C4-2B (cell line): Measurements from ENCODE around the gene YIF1B.
"Not testable (repeated sequence)": the region's sequence is repeated elsewhere in the genome, so short reads cannot be mapped to it uniquely, and the experiment has no call there.

Source experiments
- H3K27ac ChIP-seq: fragments of 450-650 bp; 2 replicates; pipeline ENCODE4 v1.5.1; 2017
- CTCF ChIP-seq: fragments of 450-650 bp; conservative IDR thresholded peaks from 2 replicates; pipeline ENCODE4 v1.5.1; 2017; ENCODE audit warnings: mild to moderate bottlenecking
- ZFX ChIP-seq: fragments of 450-650 bp; IDR thresholded peaks from 2 replicates; pipeline ENCODE4 v1.6.1; 2017

The YIF1B gene

GRCh38 chr19:38315657-38316476 is at the start of gene YIF1B:
TSS of gene YIF1B (minus strand) at chr19:38315947. CDS start at chr19:38315917, 30 bp downstream.
- TF ChIP-seq CTCF (no peak), ZFX (no peak)
- H3K27ac ChIP-seq, result peak within 1 kb of the TSS; percentile 92

GRCh38 chr19:38362946-38363688 is 47.4 kb upstream of the YIF1B start:
- not testable (repeated sequence) for H3K27ac ChIP-seq

GRCh38 chr19:38362076-38362945 is 46.6 kb upstream of the YIF1B start:
- no peak for TF ChIP-seq CTCF
- H3K27ac ChIP-seq, result peak overlapping the region; percentile 62

- H3K27ac ChIP-seq, result peak overlapping the region; percentile 62
- no peak for TF ChIP-seq CTCF
- TF ChIP-seq ZFX, result no peak
Observed at GRCh38 chr19:38361633-38362075, 45.9 kb upstream of the YIF1B start.

- no peak overlapping the region; the same call in 1 of the 2 replicates for H3K27ac ChIP-seq
- TF ChIP-seq ZFX (no peak), CTCF (no peak)
Observed at GRCh38 chr19:38360839-38361631, 45.3 kb upstream of the YIF1B start.

GRCh38 chr19:38360351-38360750 is 44.6 kb upstream of the YIF1B start:
- no peak for TF ChIP-seq ZFX
- no peak for TF ChIP-seq CTCF
- H3K27ac ChIP-seq, result no peak overlapping the region
